ENCODE measurements around the gene GNG12. TPM values are rescaled to one million over a fixed set of nuclear protein-coding genes. Genes with fewer than 3 reads are reported as not detected.

Gene GNG12
- total RNA-seq, 2 donors from 2014 or later, result 116 to 137 TPM

DNA sequence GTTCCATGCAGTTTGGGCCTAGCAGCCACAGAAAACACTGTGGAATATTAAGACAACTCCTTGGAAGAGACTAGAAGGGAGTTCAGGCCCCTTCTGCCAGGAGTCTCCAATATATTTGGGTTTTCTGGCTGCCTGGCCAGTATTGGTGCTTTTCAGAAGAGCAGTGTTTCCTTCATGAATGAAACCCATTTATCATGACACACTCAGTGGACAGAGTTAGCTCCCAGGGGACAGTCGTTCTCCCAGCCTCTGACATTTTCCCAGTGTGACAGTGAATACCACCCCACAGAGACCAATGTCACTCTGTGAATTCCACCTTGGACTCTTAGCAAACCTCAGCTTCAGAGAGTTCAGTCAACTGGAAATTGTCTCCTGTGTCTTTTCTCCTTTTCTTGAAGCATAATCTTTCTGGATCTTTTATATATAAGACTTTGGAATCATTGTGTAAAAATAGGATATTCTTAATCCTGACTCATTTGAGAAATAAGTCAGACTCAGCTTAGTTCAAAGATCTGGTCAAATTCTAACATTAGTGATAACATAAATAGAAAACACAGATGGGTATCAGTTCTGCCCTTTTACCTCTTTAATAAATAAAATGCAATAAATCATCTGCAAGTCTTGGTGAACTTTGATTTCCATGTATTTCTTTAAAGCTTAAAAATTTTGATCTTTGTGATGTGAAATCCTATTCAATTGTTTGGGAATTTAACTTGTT is 40.4 kb downstream of the GNG12 start:
- ATAC-seq (ENCODE audit: insufficient number of reproducible peaks, low FRiP score, low read depth) (no peak), DNase-seq (ENCODE audit: low spot score) (no peak)
- no peak overlapping the region for H3K4me3 ChIP-seq
- no peaks in the 10 kb centered on the region for H3K27me3 ChIP-seq (replicated peaks; ENCODE audit: insufficient read depth)
- H3K9me3 ChIP-seq, result no peaks in the 10 kb centered on the region
- no peaks in the 10 kb centered on the region for H3K36me3 ChIP-seq
- peaks cover 43 to 83% of the 10 kb centered on the region in 2 donors for H3K4me1 ChIP-seq (ENCODE audit: control insufficient read depth in 1 of 2, low read depth in 2 of 2)
- H3K27ac ChIP-seq, result peak overlapping the region; percentile 74 to 82
- TF ChIP-seq CTCF (IDR thresholded peaks at IDR 0.05), result no peak

GRCh38 chr1:67792103-67792502 is 41.2 kb downstream of the GNG12 start:
- Histone ChIP-seq H3K4me1 (ENCODE audit: control insufficient read depth in 1 of 2, low read depth in 2 of 2) (peaks cover 48 to 91% of the 10 kb centered on the region in 2 donors), H3K9me3 (no peaks in the 10 kb centered on the region), H3K27ac (peak overlapping the region; percentile 74 to 82), H3K4me3 (peak overlapping the region; percentile 6), H3K36me3 (no peaks in the 10 kb centered on the region), H3K27me3 (replicated peaks; ENCODE audit: insufficient read depth) (no peaks in the 10 kb centered on the region)
- DNase-seq (ENCODE audit: low spot score), result no peak
- no peak for ATAC-seq (ENCODE audit: insufficient number of reproducible peaks, low FRiP score, low read depth)
- no peak for TF ChIP-seq CTCF (IDR thresholded peaks at IDR 0.05)

GRCh38 chr1:67791686-67792085 is 41.6 kb downstream of the GNG12 start:
- Histone ChIP-seq H3K4me1 (ENCODE audit: control insufficient read depth in 1 of 2, low read depth in 2 of 2) (peaks cover 48 to 93% of the 10 kb centered on the region in 2 donors), H3K4me3 (peak overlapping the region; percentile 6), H3K36me3 (no peaks in the 10 kb centered on the region), H3K27ac (peak overlapping the region; percentile 74 to 82), H3K9me3 (no peaks in the 10 kb centered on the region), H3K27me3 (replicated peaks; ENCODE audit: insufficient read depth) (no peaks in the 10 kb centered on the region)
- ATAC-seq (ENCODE audit: insufficient number of reproducible peaks, low FRiP score, low read depth) (peak; percentile 58), DNase-seq (ENCODE audit: low spot score) (peak; percentile 12)
- no peak for TF ChIP-seq CTCF (IDR thresholded peaks at IDR 0.05)

DNA sequence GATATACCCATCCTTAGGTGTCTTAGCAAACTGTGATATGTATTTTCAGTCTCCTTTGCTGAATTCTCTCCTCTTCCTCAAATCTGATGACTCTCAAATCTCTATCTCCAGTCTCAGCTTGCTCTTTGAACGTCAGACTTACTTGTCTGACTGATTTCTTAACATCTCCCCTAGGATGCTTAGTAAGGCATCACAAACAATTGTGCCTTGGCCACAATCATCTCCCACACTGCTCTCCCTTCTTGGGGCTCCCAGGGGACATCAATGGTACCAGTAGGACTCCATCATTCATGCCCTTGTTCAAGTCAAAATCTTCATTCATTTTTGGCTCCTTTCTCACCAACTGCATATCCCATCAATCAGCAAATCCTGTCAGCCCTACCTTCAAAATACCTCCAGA is 42.0 kb downstream of the GNG12 start:
- H3K9me3 ChIP-seq, result no peaks in the 10 kb centered on the region
- H3K4me3 ChIP-seq, result peak overlapping the region; percentile 6
- no peaks in the 10 kb centered on the region for H3K27me3 ChIP-seq (replicated peaks; ENCODE audit: insufficient read depth)
- H3K36me3 ChIP-seq, result no peaks in the 10 kb centered on the region
- ATAC-seq (ENCODE audit: insufficient number of reproducible peaks, low FRiP score, low read depth) (no peak), DNase-seq (ENCODE audit: low spot score) (no peak)
- no peak for TF ChIP-seq CTCF (IDR thresholded peaks at IDR 0.05)
- peaks cover 47 to 95% of the 10 kb centered on the region in 2 donors for H3K4me1 ChIP-seq (ENCODE audit: control insufficient read depth in 1 of 2, low read depth in 2 of 2)
- H3K27ac ChIP-seq, result peak overlapping the region; percentile 74 to 82

GRCh38 chr1:67790201-67790692 is 43.0 kb downstream of the GNG12 start:
- no peaks in the 10 kb centered on the region for H3K9me3 ChIP-seq
- H3K27ac ChIP-seq, result peak overlapping the region; percentile 74 to 82
- H3K27me3 ChIP-seq (replicated peaks; ENCODE audit: insufficient read depth), result no peaks in the 10 kb centered on the region
- no peak overlapping the region for H3K4me3 ChIP-seq
- no peaks in the 10 kb centered on the region for H3K36me3 ChIP-seq
- peaks cover 52 to 95% of the 10 kb centered on the region in 2 donors for H3K4me1 ChIP-seq (ENCODE audit: control insufficient read depth in 1 of 2, low read depth in 2 of 2)
- TF ChIP-seq CTCF (IDR thresholded peaks at IDR 0.05), result no peak
- DNase-seq (ENCODE audit: low spot score) (no peak), ATAC-seq (ENCODE audit: insufficient number of reproducible peaks, low FRiP score, low read depth) (no peak)
